SK-N-SH treated with all-trans-retinoic acid at 6 μM for 48 hours (cell line): Measurements from ENCODE around the gene UTP4.

Source experiments
- ATAC-seq: fragments of 200-7000 bp; cut with Tn5 transposase; 3 replicates; pipeline ENCODE4 v1.9.1; 2020; ENCODE audit warnings: mild to moderate bottlenecking, moderate library complexity
- CREB5 ChIP-seq: fragments of 250-450 bp; sonication (Bioruptor Pico); IDR thresholded peaks from 2 replicates; pipeline ENCODE4 v1.5.1; 2020; ENCODE audit warnings: low read depth, mild to moderate bottlenecking, moderate library complexity
- CSRNP3 ChIP-seq: fragments of 250-450 bp; sonication (Bioruptor Pico); IDR thresholded peaks from 2 replicates; pipeline ENCODE4 v1.5.1; 2021; ENCODE audit warnings: mild to moderate bottlenecking, moderate library complexity
- ESRRG ChIP-seq: fragments of 250-450 bp; sonication (Bioruptor Pico); IDR thresholded peaks from 2 replicates; pipeline ENCODE4 v1.6.1; 2021; ENCODE audit warnings: mild to moderate bottlenecking
- GLIS3 ChIP-seq: fragments of 250-450 bp; sonication (Bioruptor Pico); IDR thresholded peaks from 2 replicates; pipeline ENCODE4 v1.5.0; 2020; ENCODE audit warnings: mild to moderate bottlenecking, moderate library complexity
- ISL1 ChIP-seq: fragments of 250-450 bp; sonication (Bioruptor Pico); IDR thresholded peaks from 2 replicates; pipeline ENCODE4 v2.1.2; 2022; ENCODE audit warnings: mild to moderate bottlenecking, moderate library complexity
- PPARA ChIP-seq: fragments of 250-450 bp; sonication (Bioruptor Pico); IDR thresholded peaks from 2 replicates; pipeline ENCODE4 v1.5.0; 2020; ENCODE audit warnings: mild to moderate bottlenecking, borderline replicate concordance
- RARB ChIP-seq: fragments of 250-450 bp; sonication (Bioruptor Pico); IDR thresholded peaks from 2 replicates; pipeline ENCODE4 v1.8.0; 2021; ENCODE audit warnings: mild to moderate bottlenecking, moderate library complexity
- TCF4 ChIP-seq: fragments of 250-450 bp; sonication (Bioruptor Pico); IDR thresholded peaks from 2 replicates; pipeline ENCODE4 v1.8.0; 2021; ENCODE audit warnings: mild to moderate bottlenecking, moderate library complexity, borderline replicate concordance
- ZFP3 ChIP-seq: fragments of 250-450 bp; sonication (Bioruptor Pico); IDR thresholded peaks from 2 replicates; pipeline ENCODE4 v1.5.0; 2020; ENCODE audit warnings: mild to moderate bottlenecking, moderate library complexity
- ZFP30 ChIP-seq: fragments of 450-650 bp; formaldehyde crosslinking; IDR thresholded peaks from 2 replicates; pipeline ENCODE4 v1.5.0; 2022; ENCODE audit warnings: mild to moderate bottlenecking, moderate library complexity
- ZNF565 ChIP-seq: fragments of 450-650 bp; formaldehyde crosslinking; conservative IDR thresholded peaks from 2 replicates; pipeline ENCODE4 v1.5.0; 2020; ENCODE audit warnings: low read depth, mild to moderate bottlenecking, moderate library complexity
- ZNF70 ChIP-seq: fragments of 450-650 bp; formaldehyde crosslinking; IDR thresholded peaks from 2 replicates; pipeline ENCODE4 v1.5.0; 2020; ENCODE audit warnings: mild to moderate bottlenecking, moderate library complexity
- TF ChIP-seq, protein P1 (sequence below): fragments of 250-450 bp; sonication (Bioruptor Pico); IDR thresholded peaks from 2 replicates; pipeline ENCODE4 v1.8.0; 2020; ENCODE audit warnings: mild to moderate bottlenecking, moderate library complexity, borderline replicate concordance
- TF ChIP-seq, protein P2 (sequence below): fragments of 250-450 bp; sonication (Bioruptor Pico); IDR thresholded peaks from 2 replicates; pipeline ENCODE4 v1.8.0; 2021; ENCODE audit warnings: low read depth, mild to moderate bottlenecking, moderate library complexity, borderline replicate concordance
- TF ChIP-seq, protein P3 (sequence below): fragments of 250-450 bp; sonication (Bioruptor Pico); IDR thresholded peaks from 2 replicates; pipeline ENCODE4 v1.5.0; 2020; ENCODE audit warnings: mild to moderate bottlenecking, moderate library complexity

UTP4 gene

GRCh38 chr16:69169607-69170352 is 37.3 kb downstream of the UTP4 start:
- TF ChIP-seq CSRNP3, result no peak
- no peak for TF ChIP-seq TCF4 (CRISPR knock-in tag)
- no peak for TF ChIP-seq ESRRG
- TF ChIP-seq, protein P1, sequence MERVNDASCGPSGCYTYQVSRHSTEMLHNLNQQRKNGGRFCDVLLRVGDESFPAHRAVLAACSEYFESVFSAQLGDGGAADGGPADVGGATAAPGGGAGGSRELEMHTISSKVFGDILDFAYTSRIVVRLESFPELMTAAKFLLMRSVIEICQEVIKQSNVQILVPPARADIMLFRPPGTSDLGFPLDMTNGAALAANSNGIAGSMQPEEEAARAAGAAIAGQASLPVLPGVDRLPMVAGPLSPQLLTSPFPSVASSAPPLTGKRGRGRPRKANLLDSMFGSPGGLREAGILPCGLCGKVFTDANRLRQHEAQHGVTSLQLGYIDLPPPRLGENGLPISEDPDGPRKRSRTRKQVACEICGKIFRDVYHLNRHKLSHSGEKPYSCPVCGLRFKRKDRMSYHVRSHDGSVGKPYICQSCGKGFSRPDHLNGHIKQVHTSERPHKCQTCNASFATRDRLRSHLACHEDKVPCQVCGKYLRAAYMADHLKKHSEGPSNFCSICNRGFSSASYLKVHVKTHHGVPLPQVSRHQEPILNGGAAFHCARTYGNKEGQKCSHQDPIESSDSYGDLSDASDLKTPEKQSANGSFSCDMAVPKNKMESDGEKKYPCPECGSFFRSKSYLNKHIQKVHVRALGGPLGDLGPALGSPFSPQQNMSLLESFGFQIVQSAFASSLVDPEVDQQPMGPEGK (CRISPR knock-in tag), result no peak
- TF ChIP-seq, protein P2, sequence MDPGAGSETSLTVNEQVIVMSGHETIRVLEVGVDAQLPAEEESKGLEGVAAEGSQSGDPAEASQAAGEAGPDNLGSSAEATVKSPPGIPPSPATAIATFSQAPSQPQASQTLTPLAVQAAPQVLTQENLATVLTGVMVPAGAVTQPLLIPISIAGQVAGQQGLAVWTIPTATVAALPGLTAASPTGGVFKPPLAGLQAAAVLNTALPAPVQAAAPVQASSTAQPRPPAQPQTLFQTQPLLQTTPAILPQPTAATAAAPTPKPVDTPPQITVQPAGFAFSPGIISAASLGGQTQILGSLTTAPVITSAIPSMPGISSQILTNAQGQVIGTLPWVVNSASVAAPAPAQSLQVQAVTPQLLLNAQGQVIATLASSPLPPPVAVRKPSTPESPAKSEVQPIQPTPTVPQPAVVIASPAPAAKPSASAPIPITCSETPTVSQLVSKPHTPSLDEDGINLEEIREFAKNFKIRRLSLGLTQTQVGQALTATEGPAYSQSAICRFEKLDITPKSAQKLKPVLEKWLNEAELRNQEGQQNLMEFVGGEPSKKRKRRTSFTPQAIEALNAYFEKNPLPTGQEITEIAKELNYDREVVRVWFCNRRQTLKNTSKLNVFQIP (CRISPR knock-in tag), result no peak
- no peak for TF ChIP-seq CREB5 (CRISPR knock-in tag)
- TF ChIP-seq ZFP30, result no peak
- no peak for TF ChIP-seq ZNF565 (CRISPR knock-in tag)
- no peak for TF ChIP-seq PPARA (CRISPR knock-in tag)
- ATAC-seq, result no peak

GRCh38 chr16:69171325-69172084 is 39.1 kb downstream of the UTP4 start:
- no peak for ATAC-seq
- TF ChIP-seq ZFP30 (no peak), GLIS3 (CRISPR knock-in tag) (no peak), ZNF70 (no peak)

DNA sequence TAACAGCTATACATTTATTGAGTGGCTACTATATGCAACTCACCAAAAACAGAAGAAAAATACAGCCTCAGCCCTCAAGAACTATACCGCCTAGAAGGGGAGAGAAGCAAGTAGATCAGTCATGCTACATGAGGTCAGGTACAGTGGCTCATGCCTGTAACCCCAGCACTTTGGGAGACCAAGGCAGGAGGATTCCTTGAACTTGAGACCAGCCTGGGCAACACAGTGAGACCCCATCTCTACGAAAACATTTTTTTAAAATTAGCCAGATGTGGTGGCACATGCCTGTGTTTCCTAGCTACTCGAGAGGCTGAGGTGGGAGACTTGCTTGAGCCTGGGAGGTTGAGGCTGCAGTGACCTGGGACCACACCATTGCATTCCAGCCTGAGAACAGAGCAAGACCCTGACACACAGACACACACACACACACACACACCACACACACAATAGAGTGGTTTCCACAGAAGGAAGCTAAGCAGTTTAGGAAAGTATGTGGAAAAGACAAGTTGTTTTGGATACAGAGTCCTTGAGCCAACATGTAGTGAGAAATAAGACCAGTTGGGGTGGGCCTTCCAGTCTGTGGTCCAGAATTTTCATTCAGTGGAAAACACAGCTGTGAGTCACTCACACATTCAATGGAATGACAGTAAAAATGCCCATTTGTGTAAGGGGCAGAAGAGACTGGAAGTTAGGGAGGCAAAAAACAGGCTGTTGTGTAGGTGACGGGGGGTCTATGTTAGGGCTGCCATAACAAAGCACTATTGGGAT is 43.8 kb downstream of the UTP4 start:
- no peak for ATAC-seq
- TF ChIP-seq CREB5 (CRISPR knock-in tag), result no peak
- TF ChIP-seq, protein P3, sequence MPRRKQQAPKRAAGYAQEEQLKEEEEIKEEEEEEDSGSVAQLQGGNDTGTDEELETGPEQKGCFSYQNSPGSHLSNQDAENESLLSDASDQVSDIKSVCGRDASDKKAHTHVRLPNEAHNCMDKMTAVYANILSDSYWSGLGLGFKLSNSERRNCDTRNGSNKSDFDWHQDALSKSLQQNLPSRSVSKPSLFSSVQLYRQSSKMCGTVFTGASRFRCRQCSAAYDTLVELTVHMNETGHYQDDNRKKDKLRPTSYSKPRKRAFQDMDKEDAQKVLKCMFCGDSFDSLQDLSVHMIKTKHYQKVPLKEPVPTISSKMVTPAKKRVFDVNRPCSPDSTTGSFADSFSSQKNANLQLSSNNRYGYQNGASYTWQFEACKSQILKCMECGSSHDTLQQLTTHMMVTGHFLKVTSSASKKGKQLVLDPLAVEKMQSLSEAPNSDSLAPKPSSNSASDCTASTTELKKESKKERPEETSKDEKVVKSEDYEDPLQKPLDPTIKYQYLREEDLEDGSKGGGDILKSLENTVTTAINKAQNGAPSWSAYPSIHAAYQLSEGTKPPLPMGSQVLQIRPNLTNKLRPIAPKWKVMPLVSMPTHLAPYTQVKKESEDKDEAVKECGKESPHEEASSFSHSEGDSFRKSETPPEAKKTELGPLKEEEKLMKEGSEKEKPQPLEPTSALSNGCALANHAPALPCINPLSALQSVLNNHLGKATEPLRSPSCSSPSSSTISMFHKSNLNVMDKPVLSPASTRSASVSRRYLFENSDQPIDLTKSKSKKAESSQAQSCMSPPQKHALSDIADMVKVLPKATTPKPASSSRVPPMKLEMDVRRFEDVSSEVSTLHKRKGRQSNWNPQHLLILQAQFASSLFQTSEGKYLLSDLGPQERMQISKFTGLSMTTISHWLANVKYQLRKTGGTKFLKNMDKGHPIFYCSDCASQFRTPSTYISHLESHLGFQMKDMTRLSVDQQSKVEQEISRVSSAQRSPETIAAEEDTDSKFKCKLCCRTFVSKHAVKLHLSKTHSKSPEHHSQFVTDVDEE, result no peak
- no peak for TF ChIP-seq ZNF565 (CRISPR knock-in tag)
- TF ChIP-seq ZNF70, result no peak
- TF ChIP-seq, protein P2 (CRISPR knock-in tag), result no peak
- no peak for TF ChIP-seq RARB (CRISPR knock-in tag)
- TF ChIP-seq, protein P1 (CRISPR knock-in tag), result no peak
- no peak for TF ChIP-seq ISL1 (CRISPR knock-in tag)
- TF ChIP-seq ZFP3 (CRISPR knock-in tag), result no peak
